Naive thymus-derived CD4-positive, alpha-beta T cell (primary cell): ENCODE data around the gene CD70. TPM values are rescaled to one million over a fixed set of nuclear protein-coding genes. Genes with fewer than 3 reads are reported as not detected.
"Not testable (repeated sequence)": the region's sequence is repeated elsewhere in the genome, so short reads cannot be mapped to it uniquely, and the experiment has no call there.

Experiments used
- ATAC-seq: fragments of 150-1000 bp; cut with Tn5 transposase; 2 replicates; pipeline ENCODE4 v1.10.0; 2021; ENCODE audit warnings: mild to moderate bottlenecking, moderate library complexity
- CTCF ChIA-PET: fragments of 350-600 bp; sonication (Branson Sonifier 250); formaldehyde crosslinking; loops from one replicate; lab custom pipeline; 2021; ENCODE audit warnings: antibody characterized with exemption; lab: Charles Lee
- POLR2A ChIA-PET: fragments of 350-600 bp; sonication (Branson Sonifier 250); formaldehyde crosslinking; loops from one replicate; lab custom pipeline; 2021; ENCODE audit warnings: antibody characterized with exemption, inconsistent platforms; lab: Charles Lee
- DNase-seq, 9 donors: peaks; one replicate each; pipeline versions ENCODE4 v3.0.0 to v3.0.0-alpha.2; 2020 to 2022; ENCODE audit warnings: mixed read lengths in 1 of 9
- H3K27ac ChIP-seq: one replicate; pipeline ENCODE4 v1.7.0; 2013; ENCODE audit warnings: mild to moderate bottlenecking, low read depth, low read length, moderate library complexity
- H3K27me3 ChIP-seq, 2 donors: one replicate each; pipeline ENCODE4 v1.7.0; 2013; ENCODE audit warnings: low read length in 2 of 2, mild to moderate bottlenecking in 2 of 2, moderate library complexity in 2 of 2; ENCODE audit not compliant: control insufficient read depth in 2 of 2, insufficient read depth in 2 of 2
- H3K36me3 ChIP-seq, 3 experiments: 1 replicate in 2 of 3; 2 replicates in 1 of 3; pipeline ENCODE4 v1.7.0; 2013; ENCODE audit warnings: low read length in 3 of 3, mild to moderate bottlenecking in 3 of 3, moderate library complexity in 1 of 3; ENCODE audit not compliant: insufficient read depth in 3 of 3, control insufficient read depth in 2 of 3
- H3K4me1 ChIP-seq, 2 donors: one replicate each; pipeline ENCODE4 v1.7.0; 2013; ENCODE audit warnings: low read length in 2 of 2, mild to moderate bottlenecking in 2 of 2, moderate library complexity in 1 of 2; ENCODE audit not compliant: control insufficient read depth in 2 of 2, insufficient read depth in 2 of 2
- H3K4me3 ChIP-seq: 2 replicates; pipeline ENCODE4 v1.7.0; 2013; ENCODE audit warnings: mild to moderate bottlenecking, low read length
- H3K9me3 ChIP-seq, 3 experiments: 1 replicate in 2 of 3; 2 replicates in 1 of 3; pipeline ENCODE4 v1.7.0; 2013; ENCODE audit warnings: low read length in 3 of 3; ENCODE audit not compliant: control insufficient read depth in 2 of 3
- H3K27ac Mint-ChIP-seq, 9 donors: one replicate each; pipeline ENCODE4 v1.8.0; 2020 to 2022; ENCODE audit warnings: mixed read lengths in 9 of 9, mild to moderate bottlenecking in 8 of 9, moderate library complexity in 5 of 9, inconsistent platforms in 2 of 9
- H3K27me3 Mint-ChIP-seq, 5 donors: one replicate each; pipeline ENCODE4 v1.8.0; 2021 to 2022; ENCODE audit warnings: mixed read lengths in 5 of 5, mild to moderate bottlenecking in 1 of 5
- H3K36me3 Mint-ChIP-seq, 5 donors: one replicate each; pipeline ENCODE4 v1.8.0; 2020 to 2022; ENCODE audit warnings: mixed read lengths in 5 of 5, mild to moderate bottlenecking in 3 of 5, inconsistent platforms in 1 of 5
- H3K4me1 Mint-ChIP-seq, 7 donors: one replicate each; pipeline ENCODE4 v1.8.0; 2020 to 2022; ENCODE audit warnings: mixed read lengths in 7 of 7, mild to moderate bottlenecking in 3 of 7, inconsistent platforms in 1 of 7
- H3K4me3 Mint-ChIP-seq, 10 donors: one replicate each; pipeline ENCODE4 v1.8.0; 2020 to 2022; ENCODE audit warnings: mild to moderate bottlenecking in 10 of 10, mixed read lengths in 10 of 10, moderate library complexity in 6 of 10, inconsistent platforms in 2 of 10
- H3K9me3 Mint-ChIP-seq, 11 donors: one replicate each; pipeline ENCODE4 v1.8.0; 2020 to 2022; ENCODE audit warnings: mixed read lengths in 11 of 11, mild to moderate bottlenecking in 4 of 11, inconsistent platforms in 1 of 11, moderate library complexity in 1 of 11
- intact Hi-C, 2 donors: fragments of 100-400 bp; cut with micrococcal nuclease; formaldehyde crosslinking; loops; one replicate each; pipeline ENCODE4 v1.15.1; 2023
- polyA plus RNA-seq, 2 donors: library from polyadenylated mRNA; unstranded; fragments of 300-500 nt; fragmentation: Illumina TruSeq; gene quantifications; one replicate each; pipeline ENCODE4 v1.2.3, GENCODE V29; 2021
- total RNA-seq, 6 experiments: library from RNA in 5 of 6; stranded (reverse) in 5 of 6; gene quantifications; 1 replicate in 5 of 6; 2 replicates in 1 of 6; pipeline ENCODE4 v1.2.3 and lab custom pipeline; 2021 to 2026

Gene CD70
- total RNA-seq (10 to 100 TPM in 1 of 5 experiments, 1 to 10 TPM in 1, not detected in 3; 1.2 to 39.6 TPM), polyA plus RNA-seq (not detected), total RNA-seq (lab: John Stamatoyannopoulos, UW) (not detected)

GRCh38 chr19:6590827-6591319 is at the start of gene CD70:
TSS of gene CD70 (minus strand) at chr19:6591150. CDS start at chr19:6591002, 148 bp downstream.
- H3K9me3 ChIP-seq, result no peaks in the 10 kb centered on the region
- peak within 1 kb of the TSS; percentile 58 to 93 (median 82) for H3K4me3 Mint-ChIP-seq
- peak within 1 kb of the TSS in 2 of 9 donors; percentile 1 to 87 for H3K27ac Mint-ChIP-seq
- ChIA-PET POLR2A (no interaction called here), CTCF (no interaction called here)
- H3K36me3 ChIP-seq, result no peaks in the 10 kb centered on the region
- H3K27me3 Mint-ChIP-seq, result peaks cover 46 to 71% (median 66%) of the 10 kb centered on the region in 5 donors
- H3K9me3 Mint-ChIP-seq, result no peaks in the 10 kb centered on the region
- H3K4me1 ChIP-seq, result peaks cover 30 to 46% of the 10 kb centered on the region in 2 donors
- H3K4me1 Mint-ChIP-seq, result peaks cover 40 to 61% (median 47%) of the 10 kb centered on the region in 7 donors
- peak; percentile 74 for ATAC-seq
- intact Hi-C loops, result loop anchor here in 1 of 2 donors (2.0 to 5.0 kb wide), 4 partner anchors 39 to 146 kb away; partner anchors contain the start of genes GPR108 and TNFSF9
- peaks cover 0 to 20% of the 10 kb centered on the region in 2 donors for H3K27me3 ChIP-seq
- peak within 1 kb of the TSS; percentile 56 for H3K4me3 ChIP-seq
- DNase-seq, result peak in 6 of 9 donors; percentile 10 to 68 (median 17)
- no peak within 1 kb of the TSS for H3K27ac ChIP-seq
- peaks cover 0 to 21% (median 0%) of the 10 kb centered on the region in 5 donors for H3K36me3 Mint-ChIP-seq

GRCh38 chr19:6640333-6640732 is 49.4 kb upstream of the CD70 start:
- H3K27me3 ChIP-seq, DNase-seq, H3K4me3 ChIP-seq, H3K27me3 Mint-ChIP-seq, H3K27ac ChIP-seq, H3K9me3 ChIP-seq, ATAC-seq, POLR2A ChIA-PET, H3K9me3 Mint-ChIP-seq, CTCF ChIA-PET, H3K36me3 Mint-ChIP-seq, H3K36me3 ChIP-seq: not testable (repeated sequence)
- Mint-ChIP-seq H3K27ac (peak overlapping the region in 1 of 9 donors; percentile 49), H3K4me1 (peaks cover 6 to 46% (median 22%) of the 10 kb centered on the region in 7 donors), H3K4me3 (peak overlapping the region in 2 of 10 donors; percentile 13 to 29)
- intact Hi-C loops, result loop anchor here in 1 of 2 donors (2.0 kb wide), 1 partner anchor 34 kb away; no protein-coding TSS in a partner anchor
- peaks cover 17 to 22% of the 10 kb centered on the region in 2 donors for H3K4me1 ChIP-seq

GRCh38 chr19:6639439-6639838 is 48.5 kb upstream of the CD70 start:
- Mint-ChIP-seq H3K27me3 (no peaks in the 10 kb centered on the region), H3K4me3 (peak overlapping the region in 1 of 10 donors; percentile 5), H3K4me1 (peaks cover 6 to 45% (median 22%) of the 10 kb centered on the region in 7 donors), H3K9me3 (peaks cover 0 to 2% (median 0%) of the 10 kb centered on the region in 11 donors), H3K27ac (peak overlapping the region in 1 of 9 donors; percentile 74), H3K36me3 (peaks cover 0 to 5% (median 0%) of the 10 kb centered on the region in 5 donors)
- ChIA-PET POLR2A (interaction anchor here (0.8 kb wide), 1 partner anchor 16 kb away, joined by 3 read pairs; no protein-coding TSS in a partner anchor), CTCF (interaction anchor here (0.6 kb wide), 1 partner anchor 36 kb away, joined by 3 read pairs; no protein-coding TSS in a partner anchor)
- H3K4me1 ChIP-seq, result peaks cover 17 to 22% of the 10 kb centered on the region in 2 donors
- no peak overlapping the region for H3K4me3 ChIP-seq
- no peak for ATAC-seq
- no peak overlapping the region for H3K27ac ChIP-seq
- no peak for DNase-seq
- no peaks in the 10 kb centered on the region for H3K36me3 ChIP-seq
- H3K9me3 ChIP-seq, result no peaks in the 10 kb centered on the region
- intact Hi-C loops, result no loop called here
- no peaks in the 10 kb centered on the region for H3K27me3 ChIP-seq

GRCh38 chr19:6633456-6633813 is 42.5 kb upstream of the CD70 start:
- H3K36me3 Mint-ChIP-seq, H3K9me3 Mint-ChIP-seq, H3K4me3 ChIP-seq, H3K27me3 Mint-ChIP-seq, ATAC-seq, H3K36me3 ChIP-seq, H3K9me3 ChIP-seq, H3K27me3 ChIP-seq, H3K4me1 ChIP-seq, POLR2A ChIA-PET, DNase-seq, H3K27ac ChIP-seq, H3K4me3 Mint-ChIP-seq: not testable (repeated sequence)
- intact Hi-C loops, result loop anchor here (1.0 to 5.0 kb wide), 3 partner anchors 41 to 173 kb away; no protein-coding TSS in a partner anchor
- peaks cover 4 to 22% (median 9%) of the 10 kb centered on the region in 7 donors for H3K4me1 Mint-ChIP-seq
- H3K27ac Mint-ChIP-seq, result peak overlapping the region in 1 of 9 donors; percentile 62
- CTCF ChIA-PET, result interaction anchor here (0.5 to 2.7 kb wide), 8 partner anchors 9 to 372 kb away, joined by 3 to 20 read pairs (median 4); no protein-coding TSS in a partner anchor

- H3K27ac ChIP-seq, H3K9me3 Mint-ChIP-seq, H3K36me3 Mint-ChIP-seq, H3K4me3 Mint-ChIP-seq, H3K27me3 ChIP-seq, ATAC-seq, H3K36me3 ChIP-seq, H3K4me1 ChIP-seq, H3K27me3 Mint-ChIP-seq, H3K4me3 ChIP-seq, POLR2A ChIA-PET, H3K9me3 ChIP-seq: not testable (repeated sequence)
- peak overlapping the region in 4 of 9 donors; percentile 13 to 62 (median 18) for H3K27ac Mint-ChIP-seq
- CTCF ChIA-PET, result interaction anchor here (0.5 to 2.7 kb wide), 8 partner anchors 9 to 372 kb away, joined by 3 to 20 read pairs (median 4); no protein-coding TSS in a partner anchor
- intact Hi-C loops, result loop anchor here (1.0 to 5.0 kb wide), 8 partner anchors 42 to 371 kb away; no protein-coding TSS in a partner anchor
- H3K4me1 Mint-ChIP-seq, result peaks cover 4 to 20% (median 9%) of the 10 kb centered on the region in 7 donors
- peak in 1 of 9 donors; percentile 55 for DNase-seq
Measured at GRCh38 chr19:6632747-6633455, 42.0 kb upstream of the CD70 start.

- DNase-seq (peak; percentile 29 to 88 (median 78)), ATAC-seq (peak; percentile 90)
- ChIA-PET CTCF (interaction anchor here (0.5 to 2.7 kb wide), 6 partner anchors 89 to 236 kb away, joined by 3 to 20 read pairs (median 5); partner anchors contain the start of gene GPR108), POLR2A (interaction anchor here (0.5 kb wide), 1 partner anchor 146 kb away, joined by 3 read pairs; no protein-coding TSS in a partner anchor)
- Histone ChIP-seq H3K9me3 (no peaks in the 10 kb centered on the region), H3K4me3 (no peak overlapping the region), H3K4me1 (peaks cover 0 to 5% of the 10 kb centered on the region in 2 donors), H3K27me3 (no peaks in the 10 kb centered on the region), H3K27ac (no peak overlapping the region), H3K36me3 (no peaks in the 10 kb centered on the region)
- peaks cover 4 to 7% (median 5%) of the 10 kb centered on the region in 5 donors for H3K27me3 Mint-ChIP-seq
- H3K9me3 Mint-ChIP-seq, result peaks cover 0 to 6% (median 3%) of the 10 kb centered on the region in 11 donors
- peaks cover 4 to 20% (median 9%) of the 10 kb centered on the region in 7 donors for H3K4me1 Mint-ChIP-seq
- intact Hi-C loops, result loop anchor here (1.0 to 5.0 kb wide), 7 partner anchors 43 to 372 kb away; no protein-coding TSS in a partner anchor
- H3K27ac Mint-ChIP-seq, result peak overlapping the region in 3 of 9 donors; percentile 7 to 20 (median 13)
- no peak overlapping the region for H3K4me3 Mint-ChIP-seq
- H3K36me3 Mint-ChIP-seq, result peaks cover 0 to 4% (median 0%) of the 10 kb centered on the region in 5 donors
Measured at GRCh38 chr19:6632002-6632621, 41.2 kb upstream of the CD70 start.
